Stimulated activated CD4-positive, alpha-beta T cell treated with anti-CD3 and anti-CD28 coated beads, Interleukin-2, amount 100 ng/mL, for 4 hours (primary cell): ENCODE results near the gene CCDC60.

Source experiments
- DNase-seq: peaks from one replicate; pipeline ENCODE4 v3.0.0-alpha.2; 2020; ENCODE audit warnings: low read depth

The CCDC60 gene, protein sequence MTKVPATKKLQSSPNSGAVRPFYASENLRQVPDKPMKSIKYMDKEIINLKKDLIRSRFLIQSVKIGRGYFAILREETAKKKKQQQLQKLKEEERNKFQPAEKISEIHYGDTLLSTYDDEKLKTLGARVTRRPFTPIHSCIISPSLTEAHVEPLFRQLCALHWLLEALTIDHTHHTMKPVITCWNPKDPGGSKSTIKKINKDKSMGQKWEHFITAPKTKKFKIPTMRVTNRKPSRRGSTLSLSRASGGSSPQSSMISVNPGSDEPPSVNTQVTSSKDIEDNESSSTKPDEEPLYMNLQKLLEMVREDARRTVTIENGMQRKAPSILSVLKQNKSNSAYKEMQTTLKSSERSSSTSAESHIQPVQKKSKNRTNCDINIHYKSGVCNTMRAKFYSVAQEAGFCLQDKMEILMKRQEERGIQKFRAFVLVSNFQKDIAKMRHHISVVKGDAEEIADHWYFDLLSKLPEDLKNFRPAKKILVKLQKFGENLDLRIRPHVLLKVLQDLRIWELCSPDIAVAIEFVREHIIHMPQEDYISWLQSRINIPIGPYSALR

DNA sequence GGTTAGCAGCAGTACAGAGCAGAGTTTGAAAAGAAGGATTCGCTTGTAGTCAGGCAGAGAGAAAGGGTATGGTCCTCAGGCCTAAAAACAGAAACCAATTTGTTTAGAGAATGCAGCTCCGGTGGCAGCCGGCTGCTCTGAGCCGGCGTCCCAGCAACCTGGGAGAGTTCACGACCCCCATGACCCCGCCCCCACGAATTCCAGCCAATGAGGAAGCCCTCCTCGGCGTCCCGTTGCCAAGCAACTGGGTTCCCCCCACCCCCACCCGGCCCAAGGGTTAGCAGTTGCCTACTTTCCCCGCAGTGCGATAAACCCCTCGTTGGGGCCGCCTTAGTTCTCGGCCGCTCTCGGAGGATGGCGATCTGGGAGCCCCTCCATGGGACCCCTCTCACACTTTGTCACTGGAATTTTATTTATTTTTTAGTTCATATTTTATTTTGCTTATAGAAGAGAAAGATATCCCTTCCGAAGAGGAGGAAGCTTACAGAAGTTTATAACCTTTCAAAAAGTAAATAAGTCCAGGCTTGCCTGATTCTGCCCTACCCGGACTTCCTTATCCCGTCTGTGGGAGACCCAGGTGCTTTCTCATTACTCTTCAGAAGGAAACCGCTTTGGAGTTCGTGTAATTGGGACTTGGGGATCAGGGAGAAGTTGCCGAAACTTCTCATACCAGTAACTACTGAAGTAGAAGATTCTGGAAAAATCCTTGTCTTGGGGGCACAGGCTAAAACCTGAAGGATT lies at the start of gene CCDC60:
CCDC60 (plus strand) TSS at position 300 of the 741 bp plus-strand sequence. CDS start 448 bp downstream, outside the sequence.
- DNase-seq = no peak

DNA sequence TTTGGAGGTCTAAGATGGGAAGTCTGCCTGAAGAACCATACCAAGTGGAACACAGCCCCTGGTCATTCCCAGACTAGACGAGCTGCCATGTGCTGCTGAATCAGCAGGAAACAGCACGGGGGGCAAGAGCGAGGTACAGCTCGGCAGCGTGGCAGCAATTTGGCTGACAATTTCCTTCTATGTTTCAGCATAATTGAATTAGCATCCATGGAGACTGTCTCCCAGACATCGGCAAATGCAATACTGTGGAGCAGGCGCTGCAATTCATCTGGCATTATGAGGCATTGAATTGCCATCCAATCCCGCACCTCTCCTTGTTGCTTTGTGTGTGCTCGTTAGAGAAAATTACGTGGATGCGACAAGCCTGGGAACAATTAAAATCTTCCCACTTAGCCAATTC lies 46.0 kb upstream of the CCDC60 start:
- no peak for DNase-seq

DNA sequence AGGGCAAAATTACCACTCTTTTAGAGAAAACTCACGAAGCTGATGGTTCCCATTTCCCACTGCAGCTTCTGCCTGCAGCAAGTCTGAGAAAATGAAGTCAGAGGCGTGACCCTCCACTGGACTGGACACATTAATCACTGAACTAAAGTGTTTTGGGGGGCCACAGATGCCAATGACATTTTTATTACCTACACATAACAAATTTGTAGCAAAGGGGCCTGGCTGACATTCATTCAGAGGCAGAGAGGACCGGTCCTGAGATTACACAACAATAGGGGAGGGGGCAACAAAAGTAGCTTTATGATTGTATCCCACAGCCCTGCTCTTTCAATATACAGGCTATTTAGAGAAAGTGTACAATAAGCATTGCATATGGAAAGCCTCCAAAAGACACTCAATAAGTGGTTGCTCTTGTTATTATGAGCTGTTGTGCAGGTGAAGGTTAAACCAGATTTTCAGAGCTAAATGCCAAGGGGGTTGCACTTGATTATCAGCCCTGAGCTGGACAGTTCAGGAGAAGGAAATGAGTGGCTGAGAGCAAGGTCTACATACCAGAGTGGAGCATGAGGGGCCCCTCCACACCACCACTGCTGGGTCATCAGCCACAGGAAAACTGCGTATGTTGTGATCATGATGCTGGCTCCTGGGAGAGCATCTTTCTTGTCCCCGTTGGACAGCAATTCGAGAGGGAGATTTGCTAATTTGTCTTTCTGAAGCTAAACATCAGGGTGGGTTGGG lies 41.5 kb upstream of the CCDC60 start:
- DNase-seq = no peak

DNA sequence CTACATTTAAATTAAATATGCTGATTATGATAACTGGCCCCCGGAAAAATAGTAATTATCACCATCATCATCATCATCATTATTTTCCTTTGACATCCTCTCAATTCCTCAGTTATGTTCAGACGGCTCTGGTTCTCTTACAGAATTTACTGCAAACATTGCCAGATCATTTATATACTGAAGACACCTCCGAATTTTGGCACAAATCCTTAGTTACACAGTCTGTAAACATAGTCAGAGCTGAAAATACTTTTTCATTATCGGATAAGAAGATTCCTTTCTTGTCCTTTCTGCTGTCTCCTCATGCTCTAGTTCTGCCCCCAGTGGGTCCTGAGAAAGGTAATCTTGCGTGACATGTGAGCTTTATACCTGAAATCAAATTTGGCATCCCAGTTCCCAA lies 40.3 kb upstream of the CCDC60 start:
- no peak for DNase-seq

DNA sequence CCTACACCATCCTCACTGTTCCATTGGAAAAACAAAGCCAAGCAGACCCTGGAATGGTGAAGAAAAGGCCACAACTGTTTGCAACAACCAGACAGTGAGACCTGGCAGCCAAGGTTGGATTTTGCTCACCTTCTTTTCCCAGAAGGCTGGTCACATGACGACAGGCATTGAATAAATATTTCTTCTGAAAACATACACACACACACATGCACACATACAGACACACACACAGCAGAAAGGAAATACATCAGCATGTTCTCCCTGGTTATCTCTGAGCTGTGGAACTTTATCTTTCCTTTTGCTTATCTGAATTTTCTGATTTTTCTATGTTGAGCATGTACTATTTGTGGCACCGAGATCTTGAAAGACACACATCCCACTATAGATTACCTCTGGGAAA lies 38.0 kb upstream of the CCDC60 start:
- DNase-seq = no peak

DNA sequence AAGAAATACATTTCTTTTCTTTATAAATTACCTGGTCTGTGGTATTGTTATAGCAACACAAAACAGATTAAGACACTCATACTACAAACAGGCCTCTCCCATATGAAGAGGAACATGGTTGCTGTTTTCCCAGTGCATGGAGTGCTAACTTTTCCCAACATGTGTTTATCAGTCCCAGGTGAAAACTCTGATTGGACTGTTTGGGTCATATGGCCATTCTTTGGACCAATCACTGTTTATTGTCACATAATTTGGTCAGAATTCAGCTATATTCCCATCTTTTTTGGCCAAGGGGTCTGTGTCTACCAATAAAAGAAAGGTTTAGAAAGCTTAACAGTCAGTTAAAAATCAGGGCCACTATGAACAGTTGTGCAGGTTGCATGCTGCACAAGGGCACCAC lies 35.4 kb upstream of the CCDC60 start:
- DNase-seq = no peak

DNA sequence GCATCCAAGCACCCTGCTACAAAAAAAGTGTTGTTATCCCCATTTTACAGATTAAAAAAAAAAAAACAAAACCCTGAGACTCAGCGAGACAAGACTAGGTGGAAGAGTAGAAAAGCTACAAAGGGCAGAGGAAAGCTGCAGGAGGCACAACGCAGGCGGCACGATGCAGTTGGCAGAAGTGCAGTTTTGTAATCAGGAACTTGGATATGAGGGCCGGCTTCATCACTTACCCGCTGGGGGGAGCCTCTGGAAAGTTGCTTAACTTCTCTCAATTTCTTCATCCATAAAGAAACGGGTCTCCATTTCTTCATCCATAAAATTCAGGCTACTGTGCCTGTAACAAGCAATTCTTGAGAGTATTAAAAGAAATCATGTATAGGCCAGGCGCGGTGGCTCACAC lies 33.1 kb upstream of the CCDC60 start:
- no peak for DNase-seq

DNA sequence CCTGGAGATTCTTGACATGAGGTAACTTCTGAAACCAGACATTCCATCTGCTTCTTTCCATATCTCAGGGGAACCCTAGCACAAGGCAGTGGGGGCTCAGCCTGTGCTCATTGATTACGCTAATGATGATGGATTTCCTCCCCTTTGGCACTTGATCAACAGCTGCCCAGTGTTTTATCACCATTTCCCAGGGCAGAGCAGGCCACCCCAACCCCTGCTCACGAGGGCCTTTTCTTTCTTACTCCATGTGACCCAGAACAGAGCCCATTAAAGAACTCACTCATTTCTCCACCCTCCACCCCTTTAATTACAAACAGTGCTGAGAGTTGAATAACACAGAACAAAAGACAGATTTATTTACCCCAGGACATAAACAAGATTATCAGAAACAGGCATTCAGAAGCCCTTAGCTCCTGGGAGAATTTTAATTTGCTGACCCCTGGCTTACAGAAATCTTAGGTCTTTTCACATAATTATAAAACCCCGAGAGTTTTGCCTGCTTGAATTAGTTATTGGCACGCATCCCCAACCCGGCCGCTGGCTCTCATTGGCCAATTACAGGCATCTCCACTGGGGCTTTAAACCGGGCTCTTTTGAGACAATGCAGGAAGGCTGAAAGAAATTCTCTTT lies 32.0 kb upstream of the CCDC60 start:
- DNase-seq = no peak

DNA sequence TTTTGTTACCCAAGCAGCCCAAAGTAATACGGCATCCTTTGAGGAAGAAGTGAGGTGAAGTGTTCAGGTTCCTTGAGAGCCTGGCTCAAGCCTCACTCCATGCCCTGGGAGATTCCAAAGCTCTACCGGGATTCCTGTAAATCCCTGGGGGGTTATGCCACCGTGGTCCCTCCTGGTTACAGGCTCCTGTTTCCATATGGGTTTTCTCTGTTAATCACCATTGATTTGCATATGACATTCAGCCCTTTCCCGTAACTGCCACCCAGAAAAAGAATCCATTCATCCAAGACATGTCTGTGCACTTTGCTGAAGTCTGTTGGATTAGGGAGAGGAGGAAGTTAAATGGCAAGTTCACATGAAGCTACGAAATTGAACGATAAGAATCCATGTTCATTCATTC lies 27.9 kb upstream of the CCDC60 start:
- no peak for DNase-seq

DNA sequence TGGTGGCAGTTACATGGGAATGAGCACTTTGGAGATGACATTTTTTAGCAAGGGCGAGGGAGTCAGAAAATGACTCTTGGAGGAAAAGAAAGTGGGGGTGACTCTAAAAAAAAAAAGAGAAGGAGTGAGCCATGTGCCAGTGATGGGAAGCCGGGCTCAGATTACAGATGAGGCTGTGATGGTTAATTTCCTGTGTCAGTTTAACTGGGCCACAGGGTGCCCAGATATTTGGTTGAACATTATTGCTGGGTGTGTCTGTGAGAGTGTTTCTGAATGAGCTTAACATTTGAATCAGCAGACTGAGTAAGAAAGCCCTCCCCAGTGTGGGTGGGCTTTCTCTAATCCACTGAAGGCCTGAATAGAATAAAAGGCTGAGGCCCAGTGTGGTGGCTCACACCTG lies 26.8 kb upstream of the CCDC60 start:
- no peak for DNase-seq

DNA sequence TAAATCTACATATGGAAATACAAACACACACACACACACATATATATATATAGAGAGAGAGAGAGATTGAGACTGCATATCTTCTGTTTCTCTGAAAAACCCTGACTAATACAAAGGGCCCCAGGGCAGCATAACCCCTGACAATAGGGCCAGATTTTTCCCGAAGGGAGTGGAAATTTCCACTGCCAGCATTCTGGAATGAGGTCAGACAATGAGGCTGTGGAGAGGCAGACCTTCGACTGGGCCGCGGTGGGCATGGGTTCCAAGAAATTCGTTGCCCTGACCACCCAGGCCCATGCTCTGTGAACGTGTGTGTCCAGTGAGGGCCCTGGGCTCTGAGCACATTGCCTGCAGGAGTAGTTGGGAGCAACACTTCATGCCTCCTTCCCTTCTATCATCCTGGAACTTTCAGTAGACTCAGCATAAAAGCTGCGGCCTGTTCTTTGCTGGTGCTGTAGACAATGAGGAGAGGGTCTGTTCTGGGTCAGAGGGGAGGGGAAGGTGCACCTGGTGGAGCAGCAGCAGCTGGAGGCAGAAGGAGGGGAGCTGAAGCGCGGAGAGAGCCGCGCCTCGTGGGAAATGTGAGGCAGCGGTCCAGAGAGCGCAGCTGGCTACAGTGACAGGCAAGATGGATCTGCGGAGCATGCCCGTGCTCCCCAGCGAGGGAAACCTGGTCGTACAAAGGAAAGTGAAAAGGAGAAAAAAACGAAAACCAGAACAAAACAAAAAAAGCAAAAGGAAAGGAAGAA lies 25.6 kb upstream of the CCDC60 start:
- no peak for DNase-seq

DNA sequence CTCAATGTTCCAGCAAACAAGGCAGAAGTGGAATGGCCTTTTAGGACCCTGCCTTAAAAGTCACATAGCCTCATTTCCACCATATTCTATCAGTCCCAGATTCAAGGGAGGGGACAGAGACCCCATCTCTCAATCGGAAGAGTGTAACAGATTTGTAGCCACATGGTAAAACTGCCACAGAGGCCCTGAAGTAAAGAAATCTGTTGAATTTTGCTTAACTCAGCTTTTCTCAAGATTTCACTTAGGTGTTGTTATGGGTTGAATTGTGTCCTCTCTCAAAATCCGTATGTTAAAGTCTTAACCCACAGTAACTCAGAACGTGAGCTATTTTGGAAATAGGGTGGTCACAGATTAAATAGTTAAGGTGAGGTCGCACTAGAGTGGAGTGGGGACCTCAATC lies 22.7 kb upstream of the CCDC60 start:
- DNase-seq = no peak

DNA sequence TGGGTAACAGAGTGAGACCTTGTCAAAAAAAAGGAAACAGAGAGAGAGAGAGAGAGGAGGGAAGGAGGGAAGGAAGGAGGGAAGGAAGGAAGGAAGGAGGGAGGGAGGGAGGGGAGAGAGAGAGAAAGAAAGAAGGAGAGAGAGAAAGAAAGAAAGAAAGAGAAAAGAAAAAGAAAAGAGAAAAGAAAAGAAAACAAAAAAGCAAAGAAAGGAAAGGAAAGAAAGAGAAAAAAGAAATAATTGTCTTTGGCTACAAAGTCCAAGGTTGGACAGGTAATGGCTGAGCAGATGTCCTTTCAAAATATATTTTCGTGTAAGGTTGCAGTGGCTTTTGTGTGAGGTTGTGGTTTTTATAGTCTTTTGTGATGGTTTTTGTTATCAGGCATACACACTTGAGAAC lies 21.6 kb upstream of the CCDC60 start:
- no peak for DNase-seq

DNA sequence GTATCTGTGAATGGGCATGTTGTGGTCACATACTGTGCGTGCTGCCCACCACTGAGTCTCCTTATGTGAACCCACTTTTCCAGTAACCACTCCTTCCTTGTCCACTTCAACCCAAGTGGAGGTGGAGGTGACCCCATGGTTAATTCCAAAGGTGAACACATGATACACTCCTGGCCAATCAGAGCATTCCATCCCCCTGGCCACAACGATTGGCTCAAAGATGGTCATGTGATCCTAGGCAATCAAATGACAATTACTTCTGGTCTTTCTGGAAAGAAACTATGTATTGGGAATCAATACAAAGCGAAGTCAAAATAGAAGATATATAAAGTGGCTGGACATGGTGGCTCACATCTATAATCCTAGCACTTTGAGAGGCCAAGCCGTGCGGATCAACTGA lies 20.2 kb upstream of the CCDC60 start:
- no peak for DNase-seq

DNA sequence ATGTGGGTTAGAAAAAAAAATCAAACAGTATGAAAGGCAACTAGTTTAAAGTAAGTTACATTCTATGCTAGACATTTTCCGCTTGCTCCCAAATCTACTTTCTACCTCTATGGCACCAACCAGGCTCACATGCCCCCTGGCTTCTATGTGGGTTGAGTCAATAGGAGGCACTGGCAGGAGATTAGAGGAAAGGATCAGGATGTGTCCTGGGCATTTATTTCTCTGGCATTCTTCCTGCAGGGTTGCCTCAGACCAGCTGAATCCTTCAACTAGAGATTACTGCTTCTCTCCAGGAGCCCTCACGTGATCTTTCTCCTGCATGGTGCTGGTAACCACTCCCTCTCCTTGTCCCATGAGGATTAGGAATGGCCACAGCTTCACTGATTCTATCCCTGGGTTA lies 14.9 kb upstream of the CCDC60 start:
- DNase-seq = no peak

DNA sequence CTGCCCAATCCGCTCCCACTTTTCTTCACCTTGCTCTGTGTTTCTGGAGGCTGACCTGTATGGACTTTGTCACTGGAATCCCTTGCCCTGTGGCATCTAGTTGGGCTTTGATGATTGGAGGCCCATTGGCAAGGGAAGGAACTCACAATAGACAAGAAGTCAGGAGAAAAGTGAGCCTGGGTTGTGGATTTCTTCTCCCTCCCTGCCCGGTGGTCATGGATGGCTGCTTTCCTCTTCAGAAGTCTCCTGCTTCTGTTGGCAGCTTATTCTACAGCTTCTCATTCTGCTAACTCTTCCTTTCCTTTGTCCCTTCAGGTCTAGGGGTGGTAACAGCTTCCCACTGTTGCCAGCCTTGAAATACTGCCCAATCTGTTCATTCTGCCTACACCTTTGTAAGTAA lies 13.9 kb upstream of the CCDC60 start:
- no peak for DNase-seq

DNA sequence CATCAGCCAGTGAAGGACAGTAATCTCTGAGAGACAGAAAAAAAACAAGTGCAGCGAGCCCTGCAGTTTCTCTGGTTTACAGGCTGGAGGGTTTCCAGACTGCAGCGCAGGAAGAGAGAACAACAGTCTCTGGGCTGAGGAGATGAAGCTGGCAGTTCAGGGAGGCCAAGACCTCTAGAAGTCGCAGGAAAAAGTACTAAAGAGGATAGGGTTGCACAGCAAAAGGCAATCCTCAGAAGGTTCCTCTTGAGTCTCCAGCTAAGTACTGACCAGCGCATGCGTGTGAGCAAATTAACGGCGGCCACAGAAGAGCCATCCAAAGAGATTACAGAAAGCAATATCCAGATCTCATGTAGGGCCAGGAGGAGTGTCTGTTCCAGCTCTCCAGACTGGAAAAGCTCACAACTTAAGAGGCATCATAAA lies 12.2 kb upstream of the CCDC60 start:
- DNase-seq = no peak

DNA sequence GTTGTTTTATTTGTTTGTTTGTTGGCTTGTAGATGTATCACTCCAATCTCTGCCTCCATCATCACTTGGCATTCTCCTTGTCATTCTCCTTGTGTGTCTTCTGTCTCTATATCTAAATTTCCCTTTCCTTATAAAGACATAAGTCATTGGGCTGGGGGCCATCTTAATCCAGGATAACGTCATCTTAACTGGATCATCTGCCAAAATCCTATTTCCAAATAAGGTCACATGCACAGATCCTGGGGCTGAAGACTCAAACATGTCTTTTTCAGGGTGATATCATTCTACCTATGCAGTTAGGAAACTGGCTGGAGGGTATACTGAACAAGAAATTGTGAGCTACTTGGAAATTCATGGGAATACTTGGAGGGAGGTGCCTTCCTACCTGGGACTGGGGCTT lies 8.7 kb upstream of the CCDC60 start:
- DNase-seq = no peak

DNA sequence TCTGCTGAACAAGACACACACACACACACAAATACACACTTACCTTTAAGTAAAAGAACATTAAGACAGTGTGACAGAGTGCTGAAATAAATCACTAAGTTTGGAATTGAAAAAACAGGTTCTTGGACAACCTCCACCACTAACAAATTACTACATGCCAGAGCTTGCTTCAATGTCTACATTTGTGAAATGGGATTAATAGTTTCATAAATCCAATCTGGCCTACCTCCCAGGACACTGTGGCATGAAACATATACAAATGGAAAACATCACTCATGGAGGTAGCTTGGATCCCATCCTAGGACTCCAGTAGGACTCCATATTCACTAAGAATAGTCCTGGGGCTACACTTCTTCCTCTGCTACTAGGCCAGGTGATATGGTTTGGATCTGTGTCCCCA lies 8.2 kb upstream of the CCDC60 start:
- DNase-seq = no peak

DNA sequence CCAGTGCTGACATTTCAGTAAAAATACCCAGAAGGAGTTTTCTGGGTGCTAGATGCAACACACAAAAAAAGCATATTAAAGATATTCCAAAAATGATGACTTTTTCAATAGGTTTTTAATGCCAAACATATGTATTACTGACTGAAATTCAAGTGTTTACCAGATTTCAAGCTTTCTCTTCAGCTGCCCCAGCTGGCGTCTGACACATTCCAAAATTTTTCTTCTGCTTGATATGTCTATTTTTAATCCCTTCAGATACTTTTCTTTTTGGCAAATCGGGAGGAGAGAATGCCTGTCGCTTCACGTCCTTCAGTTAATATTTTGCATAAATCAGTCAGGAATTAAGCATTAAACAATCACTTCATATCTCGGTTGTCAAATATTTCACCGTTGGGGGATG lies 7.1 kb upstream of the CCDC60 start:
- DNase-seq = no peak

DNA sequence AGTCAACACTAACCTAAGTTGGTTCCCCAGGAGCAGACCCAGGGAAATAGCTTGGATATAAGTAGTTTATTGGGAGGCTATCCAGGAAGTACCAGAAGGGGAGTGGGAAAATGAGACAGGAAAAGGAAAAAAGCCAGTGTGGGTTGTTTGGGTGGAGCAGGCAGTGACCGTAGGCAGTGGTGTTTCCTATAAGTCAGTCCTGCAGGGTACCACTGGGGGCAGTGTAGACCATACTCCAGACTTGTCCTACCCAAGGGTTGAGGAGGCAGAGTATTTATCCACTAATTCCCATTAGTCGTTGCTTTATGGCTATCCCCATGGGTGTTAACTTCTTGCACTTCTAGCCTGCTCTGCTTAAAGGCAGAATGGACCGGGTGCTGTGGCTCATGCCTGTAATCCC lies 6.4 kb upstream of the CCDC60 start:
- DNase-seq = no peak
